Limb (tissue), 2 donors: ENCODE data around the gene ELAVL1.

Source experiments
- DNase-seq, 2 donors: peaks; one replicate each; pipeline ENCODE4 v3.0.0-alpha.2; 2016; ENCODE audit errors: extremely low spot score in 2 of 2

The ELAVL1 gene

GRCh38 chr19:7912697-7913564 lies 92.5 kb downstream of the ELAVL1 start:
- no peak for DNase-seq

- no peak for DNase-seq
Observed at GRCh38 chr19:7912144-7912696, 93.2 kb downstream of the ELAVL1 start.

GRCh38 chr19:7911508-7912143 lies 93.8 kb downstream of the ELAVL1 start:
- no peak for DNase-seq

- no peak for DNase-seq
Observed at GRCh38 chr19:7910321-7911161, 94.9 kb downstream of the ELAVL1 start.

- no peak for DNase-seq
Observed at GRCh38 chr19:7909471-7910067, 95.9 kb downstream of the ELAVL1 start.

- DNase-seq, result no peak
Observed at GRCh38 chr19:7908742-7909461, 96.5 kb downstream of the ELAVL1 start.
